Measurements from ENCODE around the gene OR2W1. TPM values are rescaled to one million over a fixed set of nuclear protein-coding genes. Genes with fewer than 3 reads are reported as not detected.
A peak's percentile ranks its signal among the peaks of the same experiment; 100 is the strongest.

The OR2W1 gene
- total RNA-seq, 1 experiment from 2014 or later = not detected

GRCh38 chr6:29019629-29020028, 25.3 kb downstream of the OR2W1 start:
- no peak for TF ChIP-seq POLR2AphosphoS5 (IDR thresholded peaks at IDR 0.05; ENCODE audit: low read depth, low read length)
- no peak for TF ChIP-seq REST (IDR thresholded peaks at IDR 0.05; ENCODE audit: insufficient read depth in 1 of 2, low read depth in 2 of 2, low read length in 1 of 2)
- TF ChIP-seq SIN3A (IDR thresholded peaks at IDR 0.05; ENCODE audit: borderline replicate concordance, insufficient read depth, low read depth, low read length) = no peak
- no peak for TF ChIP-seq TCF7L2 (IDR thresholded peaks at IDR 0.05; ENCODE audit: low read depth, low read length)
- no peak for TF ChIP-seq CTCF (IDR thresholded peaks at IDR 0.05)
- ATAC-seq (no peak), DNase-seq (ENCODE audit: low read depth, low spot score) (no peak)
- no TSS peak for BruUV-seq (replicated peaks)
- ChIA-PET POLR2A (no interaction called here), CTCF (no interaction called here)
- no peaks in the 10 kb centered on the region for H3K9me3 ChIP-seq (ENCODE audit: control insufficient read depth, insufficient read depth, low read depth, low read length)
- H3K4me1 ChIP-seq (ENCODE audit: control insufficient read depth, insufficient read depth, low read length) = no peaks in the 10 kb centered on the region
- intact Hi-C loops (cut with micrococcal nuclease; ENCODE audit: unreplicated experiment) = loop anchor here (10.0 kb wide), 1 partner anchor 565 kb away; the partner anchor contains the start of gene OR2H2
- in situ Hi-C loops (cut with HindIII; ENCODE audit: low pct_unique_long_range_greater_than_20kb, low sequenced_read_pairs) = no loop called here
- H3K27ac ChIP-seq (ENCODE audit: low read length) = no peak overlapping the region
- H3K27me3 ChIP-seq (ENCODE audit: control insufficient read depth, insufficient read depth, low read length) = peaks cover 4% of the 10 kb centered on the region
- H3K36me3 ChIP-seq (ENCODE audit: control insufficient read depth, insufficient read depth, low read length) = no peaks in the 10 kb centered on the region
- H3K4me3 ChIP-seq (ENCODE audit: low read depth in 2 of 2, low read length in 2 of 2) = no peak overlapping the region

GRCh38 chr6:29017428-29017802, 27.6 kb downstream of the OR2W1 start:
- TF ChIP-seq CTCF (IDR thresholded peaks at IDR 0.05) = no peak; the same call in 1 of the 2 replicates
- no peak for TF ChIP-seq TCF7L2 (IDR thresholded peaks at IDR 0.05; ENCODE audit: low read depth, low read length)
- no peak for TF ChIP-seq REST (IDR thresholded peaks at IDR 0.05; ENCODE audit: insufficient read depth in 1 of 2, low read depth in 2 of 2, low read length in 1 of 2)
- TF ChIP-seq POLR2AphosphoS5 (IDR thresholded peaks at IDR 0.05; ENCODE audit: low read depth, low read length) = no peak
- no peak for TF ChIP-seq SIN3A (IDR thresholded peaks at IDR 0.05; ENCODE audit: borderline replicate concordance, insufficient read depth, low read depth, low read length)
- Histone ChIP-seq H3K36me3 (ENCODE audit: control insufficient read depth, insufficient read depth, low read length) (no peaks in the 10 kb centered on the region), H3K27me3 (ENCODE audit: control insufficient read depth, insufficient read depth, low read length) (no peaks in the 10 kb centered on the region), H3K4me1 (ENCODE audit: control insufficient read depth, insufficient read depth, low read length) (no peaks in the 10 kb centered on the region), H3K4me3 (ENCODE audit: low read depth in 2 of 2, low read length in 2 of 2) (peak overlapping the region in 1 of 2 experiments; percentile 99; a peak in 2 of 4 replicates), H3K9me3 (ENCODE audit: control insufficient read depth, insufficient read depth, low read depth, low read length) (no peaks in the 10 kb centered on the region), H3K27ac (ENCODE audit: low read length) (no peak overlapping the region)
- ATAC-seq (no peak), DNase-seq (ENCODE audit: low read depth, low spot score) (no peak)
- CTCF ChIA-PET = no interaction called here
- intact Hi-C loops (cut with micrococcal nuclease; ENCODE audit: unreplicated experiment) (loop anchor here (2.0 kb wide), 1 partner anchor 181 kb away; no protein-coding TSS in a partner anchor), in situ Hi-C loops (cut with HindIII; ENCODE audit: low pct_unique_long_range_greater_than_20kb, low sequenced_read_pairs) (no loop called here)
- no TSS peak for BruUV-seq (replicated peaks)
- POLR2A ChIA-PET = no interaction called here
